GM10847 (cell line): Measurements from ENCODE around the gene ELFN1.

Experiments used
- POLR2A ChIP-seq: IDR thresholded peaks from 2 replicates; pipeline ENCODE4 v1.6.1; 2011; ENCODE audit not compliant: insufficient read length; ENCODE audit errors: extremely low read depth

The ELFN1 gene

GRCh38 chr7:1748839-1749173 is 78.7 kb downstream of the ELFN1 start:
- no peak for TF ChIP-seq POLR2A

GRCh38 chr7:1749351-1749863 is 79.3 kb downstream of the ELFN1 start:
- TF ChIP-seq POLR2A, result no peak

GRCh38 chr7:1749864-1750466 is 79.9 kb downstream of the ELFN1 start:
- TF ChIP-seq POLR2A, result no peak

- no peak for TF ChIP-seq POLR2A
These were observed 80.5 kb downstream of the ELFN1 start for GRCh38 chr7:1750541-1751021.

GRCh38 chr7:1752111-1752510 is 82.0 kb downstream of the ELFN1 start:
- no peak for TF ChIP-seq POLR2A

GRCh38 chr7:1752771-1753563 is 82.9 kb downstream of the ELFN1 start:
- TF ChIP-seq POLR2A, result no peak

- no peak for TF ChIP-seq POLR2A
These were observed 83.4 kb downstream of the ELFN1 start for GRCh38 chr7:1753564-1753867.

GRCh38 chr7:1754345-1754908 is 84.3 kb downstream of the ELFN1 start:
- no peak for TF ChIP-seq POLR2A

GRCh38 chr7:1755783-1756625 is 85.9 kb downstream of the ELFN1 start:
- no peak for TF ChIP-seq POLR2A

GRCh38 chr7:1757601-1758000 is 87.5 kb downstream of the ELFN1 start:
- no peak for TF ChIP-seq POLR2A

GRCh38 chr7:1758028-1758858 is 88.2 kb downstream of the ELFN1 start:
- TF ChIP-seq POLR2A, result no peak

- TF ChIP-seq POLR2A, result no peak
These were observed 88.9 kb downstream of the ELFN1 start for GRCh38 chr7:1758859-1759521.

- no peak for TF ChIP-seq POLR2A
These were observed 91.0 kb downstream of the ELFN1 start for GRCh38 chr7:1761097-1761496.

GRCh38 chr7:1761774-1762173 is 91.7 kb downstream of the ELFN1 start:
- TF ChIP-seq POLR2A, result no peak

GRCh38 chr7:1762238-1762945 is 92.3 kb downstream of the ELFN1 start:
- no peak for TF ChIP-seq POLR2A
